Measurements from ENCODE around the gene C9orf152. TPM values are rescaled to one million over a fixed set of nuclear protein-coding genes. Genes with fewer than 3 reads are reported as not detected.

The C9orf152 gene
- total and polyA plus RNA-seq, 2 of the 13 experiments (the other 11 are each of a cell fraction or from before 2014, with no cell fraction given), result 0.24 to 0.48 TPM

- TF ChIP-seq SNAPC4 (CRISPR knock-in tag; IDR thresholded peaks at IDR 0.05) (no peak), HNRNPK (IDR thresholded peaks at IDR 0.05; ENCODE audit: low read depth, low read length, poor library complexity, severe bottlenecking) (no peak)
Observed at GRCh38 chr9:110254500-110254899, 46.5 kb upstream of the C9orf152 start (continued).

GRCh38 chr9:110252509-110253139 is 44.7 kb upstream of the C9orf152 start:
- ChIA-PET POLR2A (no interaction called here), CTCF (ENCODE audit: low intra/inter-chr PET ratio, low total read pairs) (no interaction called here)
- no peak overlapping the region for H2AFZ ChIP-seq (ENCODE audit: low read length)
- peak overlapping the region; percentile 90 for H3K27ac ChIP-seq (ENCODE audit: extremely low read length, insufficient read depth, low read length)
- BruUV-seq (replicated peaks), result no TSS peak
- peak overlapping the region; percentile 96 for H3K4me2 ChIP-seq (ENCODE audit: low read depth, low read length)
- intact Hi-C loops (cut with micrococcal nuclease; ENCODE audit: unreplicated experiment) (no loop called here), in situ Hi-C loops (cut with HindIII; ENCODE audit: extremely low pct_ligation_motif_present, low pct_unique_long_range_greater_than_20kb) (no loop called here)
- no peak for ATAC-seq
- H4K20me1 ChIP-seq (ENCODE audit: insufficient read depth, low read length), result peaks cover 64% of the 10 kb centered on the region
- no peaks in the 10 kb centered on the region; a peak in 1 of 5 replicates for H3K27me3 ChIP-seq (ENCODE audit: control insufficient read depth in 1 of 2, insufficient read depth in 2 of 2, low read length in 2 of 2)
- peaks cover 90% of the 10 kb centered on the region for H3K79me2 ChIP-seq (ENCODE audit: insufficient read depth, low read length)
- 46% methylated on average over 10 of the region's 10 CpGs for whole genome bisulfite sequencing (ENCODE audit: low lambda C conversion rate)
- FAIRE-seq, result peak; percentile 18
- H3K4me1 ChIP-seq (ENCODE audit: insufficient read depth, low read length), result peaks cover 60% of the 10 kb centered on the region
- DNase-seq (ENCODE audit: low spot score), result peak; percentile 46
- peaks cover 7 to 25% of the 10 kb centered on the region in 2 experiments for H3K36me3 ChIP-seq (replicated peaks in 1 of 2; ENCODE audit: control insufficient read depth in 1 of 2, insufficient read depth in 2 of 2, low read length in 2 of 2)
- peak overlapping the region; percentile 91 for H3K9ac ChIP-seq (ENCODE audit: insufficient read depth, low read depth, low read length)
- no peaks in the 10 kb centered on the region for H3K9me3 ChIP-seq (ENCODE audit: low read length)
- H3K4me3 ChIP-seq (replicated peaks in 1 of 3; ENCODE audit: insufficient read depth in 1 of 3, low read depth in 2 of 3, low read length in 3 of 3), result peak overlapping the region in 1 of 3 experiments; percentile 0; a peak in 2 of 6 replicates
- TF ChIP-seq, protein P1, sequence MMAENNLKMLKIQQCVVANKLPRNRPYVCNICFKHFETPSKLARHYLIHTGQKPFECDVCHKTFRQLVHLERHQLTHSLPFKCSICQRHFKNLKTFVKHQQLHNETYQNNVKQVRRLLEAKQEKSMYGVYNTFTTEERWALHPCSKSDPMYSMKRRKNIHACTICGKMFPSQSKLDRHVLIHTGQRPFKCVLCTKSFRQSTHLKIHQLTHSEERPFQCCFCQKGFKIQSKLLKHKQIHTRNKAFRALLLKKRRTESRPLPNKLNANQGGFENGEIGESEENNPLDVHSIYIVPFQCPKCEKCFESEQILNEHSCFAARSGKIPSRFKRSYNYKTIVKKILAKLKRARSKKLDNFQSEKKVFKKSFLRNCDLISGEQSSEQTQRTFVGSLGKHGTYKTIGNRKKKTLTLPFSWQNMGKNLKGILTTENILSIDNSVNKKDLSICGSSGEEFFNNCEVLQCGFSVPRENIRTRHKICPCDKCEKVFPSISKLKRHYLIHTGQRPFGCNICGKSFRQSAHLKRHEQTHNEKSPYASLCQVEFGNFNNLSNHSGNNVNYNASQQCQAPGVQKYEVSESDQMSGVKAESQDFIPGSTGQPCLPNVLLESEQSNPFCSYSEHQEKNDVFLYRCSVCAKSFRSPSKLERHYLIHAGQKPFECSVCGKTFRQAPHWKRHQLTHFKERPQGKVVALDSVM (CRISPR knock-in tag; IDR thresholded peaks at IDR 0.05), result peak; percentile 39; the same call in 1 of the 2 replicates
- TF ChIP-seq NR1H2 (CRISPR knock-in tag; IDR thresholded peaks at IDR 0.05; ENCODE audit: borderline replicate concordance, low read depth) (no peak), ZBTB37 (CRISPR knock-in tag; IDR thresholded peaks at IDR 0.05) (no peak), ARID5B (CRISPR knock-in tag; IDR thresholded peaks at IDR 0.05) (peak; percentile 18; the same call in 1 of the 2 replicates), NR2F1 (CRISPR knock-in tag; IDR thresholded peaks at IDR 0.05) (peak in 1 of 2 experiments; percentile 39; a peak in 1 of 4 replicates), ZMYM3 (CRISPR knock-in tag; IDR thresholded peaks at IDR 0.05) (0 out of 2 replicates have a peak, but pooled peaks have one; percentile 17)

Data from HepG2 (cell line).